Spleen (tissue), 7 donors: ENCODE measurements around the gene ANKRD16.
"Not testable (repeated sequence)": the region's sequence is repeated elsewhere in the genome, so short reads cannot be mapped to it uniquely, and the experiment has no call there.

Experiments
- POLR2A ChIP-seq, 3 donors: fragments of 450-650 bp; IDR thresholded peaks; one replicate each; pipeline ENCODE4 v1.5.1; 2017; ENCODE audit warnings: antibody characterized with exemption in 3 of 3, mild to moderate bottlenecking in 1 of 3
- POLR2AphosphoS5 ChIP-seq, 3 donors: sonication (generic); formaldehyde crosslinking; IDR thresholded peaks; one replicate each; pipeline ENCODE4 v1.5.1; 2017; ENCODE audit warnings: antibody characterized with exemption in 3 of 3
- TF ChIP-seq, protein P1 (sequence below), 11 experiments: fragments of 200-600 bp in 7 of 11; fragments of 450-650 bp in 4 of 11; sonication (generic) in 4 of 11; IDR thresholded peaks in 8 of 11; conservative IDR thresholded peaks in 3 of 11; 1 replicate in 7 of 11; 2 replicates in 4 of 11; pipeline versions ENCODE4 v1.4.0 to v1.8.0; 2016 to 2021; ENCODE audit warnings: antibody characterized with exemption in 11 of 11, inconsistent platforms in 4 of 11, mild to moderate bottlenecking in 1 of 11
- donor health status: DM: no; HTN: no; CAD: no; lungs with moderate emphysema.
- donor health status: DM: no; HTN: no; CAD: no.
- donor health status: DM: no; HTN: no; CAD: no.

DNA sequence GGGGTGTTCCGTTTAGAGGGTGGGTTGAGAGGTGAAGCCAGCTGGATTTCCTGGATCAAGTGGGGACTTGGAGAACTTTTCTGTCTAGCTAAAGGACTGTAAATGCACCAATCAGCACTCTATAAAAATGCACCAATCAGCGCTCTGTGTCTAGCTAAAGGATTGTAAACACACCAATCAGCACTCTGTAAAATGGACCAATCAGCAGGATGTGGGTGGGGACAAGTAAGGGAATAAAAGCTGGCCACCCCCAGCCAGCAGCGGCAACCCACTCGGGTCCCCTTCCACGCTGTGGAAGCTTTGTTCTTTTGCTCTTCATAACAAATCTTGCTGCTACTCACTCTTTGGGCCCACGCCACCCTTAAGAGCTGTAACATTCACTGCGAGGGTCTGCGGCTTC is 21.3 kb downstream of the ANKRD16 start:
- TF ChIP-seq, protein P1, sequence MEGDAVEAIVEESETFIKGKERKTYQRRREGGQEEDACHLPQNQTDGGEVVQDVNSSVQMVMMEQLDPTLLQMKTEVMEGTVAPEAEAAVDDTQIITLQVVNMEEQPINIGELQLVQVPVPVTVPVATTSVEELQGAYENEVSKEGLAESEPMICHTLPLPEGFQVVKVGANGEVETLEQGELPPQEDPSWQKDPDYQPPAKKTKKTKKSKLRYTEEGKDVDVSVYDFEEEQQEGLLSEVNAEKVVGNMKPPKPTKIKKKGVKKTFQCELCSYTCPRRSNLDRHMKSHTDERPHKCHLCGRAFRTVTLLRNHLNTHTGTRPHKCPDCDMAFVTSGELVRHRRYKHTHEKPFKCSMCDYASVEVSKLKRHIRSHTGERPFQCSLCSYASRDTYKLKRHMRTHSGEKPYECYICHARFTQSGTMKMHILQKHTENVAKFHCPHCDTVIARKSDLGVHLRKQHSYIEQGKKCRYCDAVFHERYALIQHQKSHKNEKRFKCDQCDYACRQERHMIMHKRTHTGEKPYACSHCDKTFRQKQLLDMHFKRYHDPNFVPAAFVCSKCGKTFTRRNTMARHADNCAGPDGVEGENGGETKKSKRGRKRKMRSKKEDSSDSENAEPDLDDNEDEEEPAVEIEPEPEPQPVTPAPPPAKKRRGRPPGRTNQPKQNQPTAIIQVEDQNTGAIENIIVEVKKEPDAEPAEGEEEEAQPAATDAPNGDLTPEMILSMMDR (IDR thresholded peaks at IDR 0.05 in 8 of 11, conservative IDR thresholded peaks at IDR 0.05 in 3 of 11): not testable (repeated sequence)
- not testable (repeated sequence) for TF ChIP-seq POLR2AphosphoS5, POLR2A (IDR thresholded peaks at IDR 0.05)
